ENCODE results near the gene RPL35. TPM values are rescaled to one million over a fixed set of nuclear protein-coding genes. Genes with fewer than 3 reads are reported as not detected.
"Not testable (repeated sequence)": the region's sequence is repeated elsewhere in the genome, so short reads cannot be mapped to it uniquely, and the experiment has no call there.

Gene RPL35
- total RNA-seq, 4 donors from 2014 or later = 462 to 1,338 (median 588) TPM

GRCh38 chr9:124852829-124853531 lies 8.8 kb downstream of the RPL35 start, which contains the start of gene WDR38:
Gene WDR38 (plus strand): TSS chr9:124853460. CDS start chr9:124853532, 72 bp downstream.
- Histone ChIP-seq H3K4me1 (peaks cover 0 to 14% (median 4%) of the 10 kb centered on the region in 4 donors), H3K27ac (peak within 1 kb of the TSS in 3 of 4 donors; percentile 16 to 62 (median 20)), H3K36me3 (peaks cover 0 to 10% (median 0%) of the 10 kb centered on the region in 3 donors), H3K27me3 (no peaks in the 10 kb centered on the region), H3K4me3 (peak within 1 kb of the TSS; percentile 33 to 57 (median 48)), H3K9me3 (no peaks in the 10 kb centered on the region)
- TF ChIP-seq, protein P1, sequence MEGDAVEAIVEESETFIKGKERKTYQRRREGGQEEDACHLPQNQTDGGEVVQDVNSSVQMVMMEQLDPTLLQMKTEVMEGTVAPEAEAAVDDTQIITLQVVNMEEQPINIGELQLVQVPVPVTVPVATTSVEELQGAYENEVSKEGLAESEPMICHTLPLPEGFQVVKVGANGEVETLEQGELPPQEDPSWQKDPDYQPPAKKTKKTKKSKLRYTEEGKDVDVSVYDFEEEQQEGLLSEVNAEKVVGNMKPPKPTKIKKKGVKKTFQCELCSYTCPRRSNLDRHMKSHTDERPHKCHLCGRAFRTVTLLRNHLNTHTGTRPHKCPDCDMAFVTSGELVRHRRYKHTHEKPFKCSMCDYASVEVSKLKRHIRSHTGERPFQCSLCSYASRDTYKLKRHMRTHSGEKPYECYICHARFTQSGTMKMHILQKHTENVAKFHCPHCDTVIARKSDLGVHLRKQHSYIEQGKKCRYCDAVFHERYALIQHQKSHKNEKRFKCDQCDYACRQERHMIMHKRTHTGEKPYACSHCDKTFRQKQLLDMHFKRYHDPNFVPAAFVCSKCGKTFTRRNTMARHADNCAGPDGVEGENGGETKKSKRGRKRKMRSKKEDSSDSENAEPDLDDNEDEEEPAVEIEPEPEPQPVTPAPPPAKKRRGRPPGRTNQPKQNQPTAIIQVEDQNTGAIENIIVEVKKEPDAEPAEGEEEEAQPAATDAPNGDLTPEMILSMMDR (IDR thresholded peaks at IDR 0.05) = peak; percentile 91 to 100 (median 98)
- peak in 1 of 2 donors; percentile 29 for TF ChIP-seq POLR2A (IDR thresholded peaks at IDR 0.05)
- peak; percentile 64 to 87 (median 84) for DNase-seq

DNA sequence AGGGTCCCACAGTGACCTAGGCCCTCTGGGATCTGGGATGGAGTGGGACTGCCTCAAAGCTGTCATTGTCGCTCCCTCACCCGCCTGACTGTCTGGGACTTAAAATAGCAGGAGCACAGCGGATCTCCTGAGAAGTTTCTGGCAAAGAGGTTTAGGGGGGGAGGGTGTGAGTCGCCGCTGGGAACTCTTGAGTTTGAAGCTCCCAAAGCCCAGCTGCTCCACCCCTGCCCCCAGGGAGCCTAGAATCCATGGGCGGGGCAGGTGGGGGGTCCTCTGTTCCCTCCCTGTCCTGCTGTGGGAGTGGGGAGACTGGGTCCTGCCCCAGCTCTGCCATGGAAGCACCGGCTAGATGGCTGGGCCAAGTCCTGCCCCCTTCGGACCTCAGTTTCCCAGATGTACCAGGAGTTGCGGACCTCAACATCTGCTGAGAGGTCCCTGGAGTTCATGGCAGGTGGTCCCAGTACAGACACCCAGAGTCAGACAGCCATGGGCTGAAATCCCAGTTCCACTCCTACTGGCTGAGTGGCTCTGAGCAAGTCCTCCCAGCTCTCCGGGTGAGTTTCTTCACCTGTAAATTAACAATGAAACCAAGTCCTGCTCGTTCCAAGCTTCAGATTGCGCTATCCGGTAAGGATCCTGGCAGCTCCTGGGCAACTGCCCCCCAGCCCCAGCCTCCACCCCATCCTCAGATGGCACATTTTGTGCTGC lies 9.5 kb downstream of the RPL35 start:
- Histone ChIP-seq H3K27ac (peak overlapping the region in 1 of 4 donors; percentile 20), H3K9me3 (no peaks in the 10 kb centered on the region), H3K27me3 (no peaks in the 10 kb centered on the region), H3K4me1 (peaks cover 0 to 14% (median 4%) of the 10 kb centered on the region in 4 donors), H3K4me3 (peak overlapping the region in 1 of 4 donors; percentile 57), H3K36me3 (peaks cover 0 to 3% (median 0%) of the 10 kb centered on the region in 3 donors)
- TF ChIP-seq POLR2A (IDR thresholded peaks at IDR 0.05) = no peak
- TF ChIP-seq, protein P1 (IDR thresholded peaks at IDR 0.05) = no peak
- DNase-seq = no peak

DNA sequence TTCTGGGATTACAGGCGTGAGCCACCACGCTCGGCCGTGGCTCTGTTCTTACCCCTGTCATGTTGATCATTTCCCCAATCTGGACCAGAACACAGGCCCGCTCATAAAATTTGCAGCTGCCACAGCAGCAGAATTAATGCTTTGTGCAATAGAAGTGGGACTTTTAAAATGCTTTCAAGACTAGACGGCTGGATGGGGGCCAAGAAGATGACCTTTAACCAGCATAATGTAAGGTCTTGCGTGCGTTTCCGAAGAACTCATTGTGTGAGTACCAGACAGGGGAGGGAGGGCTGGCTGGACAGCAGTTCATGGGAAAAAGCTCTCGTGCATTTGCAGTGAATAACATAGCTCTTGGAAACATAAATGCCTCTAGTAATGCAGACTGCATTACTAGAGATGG lies 12.0 kb downstream of the RPL35 start:
- no peak for DNase-seq
- TF ChIP-seq, protein P1 (IDR thresholded peaks at IDR 0.05) = no peak
- TF ChIP-seq POLR2A (IDR thresholded peaks at IDR 0.05) = no peak
- H3K9me3 ChIP-seq = no peaks in the 10 kb centered on the region
- peaks cover 0 to 14% (median 4%) of the 10 kb centered on the region in 4 donors for H3K4me1 ChIP-seq
- no peaks in the 10 kb centered on the region for H3K27me3 ChIP-seq
- no peak overlapping the region for H3K27ac ChIP-seq
- no peaks in the 10 kb centered on the region for H3K36me3 ChIP-seq
- no peak overlapping the region for H3K4me3 ChIP-seq

DNA sequence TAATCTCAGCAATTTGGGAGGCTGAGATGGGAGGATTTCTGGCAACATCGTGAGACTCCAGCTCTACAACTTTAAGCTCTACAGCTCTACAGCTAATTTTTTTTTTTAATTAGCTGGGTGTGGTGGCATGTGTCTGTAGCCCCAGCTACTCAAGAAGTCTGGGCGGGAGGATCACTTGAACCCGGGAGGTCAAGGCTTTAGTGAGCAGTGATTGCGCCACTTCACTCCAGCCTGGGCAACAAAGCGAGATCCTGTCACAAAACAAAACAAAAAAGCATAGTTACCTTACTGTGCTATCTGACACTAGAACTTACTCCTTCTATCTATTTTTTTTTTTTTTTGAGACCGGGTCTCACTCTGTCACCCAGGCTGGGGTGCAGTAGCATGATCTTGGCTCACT lies 14.8 kb downstream of the RPL35 start:
- Histone ChIP-seq H3K36me3 (no peaks in the 10 kb centered on the region), H3K9me3 (no peaks in the 10 kb centered on the region), H3K4me1 (no peaks in the 10 kb centered on the region), H3K27ac (no peak overlapping the region), H3K4me3 (no peak overlapping the region), H3K27me3 (no peaks in the 10 kb centered on the region)
- TF ChIP-seq POLR2A (IDR thresholded peaks at IDR 0.05) = no peak
- TF ChIP-seq, protein P1 (IDR thresholded peaks at IDR 0.05) = no peak
- no peak for DNase-seq

DNA sequence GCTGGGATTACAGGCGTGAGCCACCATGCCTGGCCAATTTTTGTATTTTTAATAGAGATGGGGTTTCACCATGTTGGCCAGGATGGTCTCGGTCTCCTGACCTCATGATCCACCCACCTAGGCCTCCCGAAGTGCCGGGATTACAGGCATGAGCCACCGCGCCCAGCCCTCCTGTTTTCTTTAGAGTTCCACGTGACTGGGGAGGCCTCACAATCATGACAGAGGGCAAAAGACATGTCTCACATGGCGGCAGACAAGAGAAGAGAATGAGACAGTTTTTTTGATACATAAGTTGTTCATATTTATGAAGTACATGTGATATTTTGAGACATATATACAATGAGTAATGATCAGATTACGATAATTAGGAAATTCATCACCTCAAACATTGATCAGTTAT lies 15.3 kb downstream of the RPL35 start:
- not testable (repeated sequence) for H3K4me3 ChIP-seq, H3K27ac ChIP-seq, H3K4me1 ChIP-seq, H3K27me3 ChIP-seq, H3K36me3 ChIP-seq, DNase-seq, H3K9me3 ChIP-seq

- no peaks in the 10 kb centered on the region for H3K36me3 ChIP-seq
- H3K27me3 ChIP-seq = no peaks in the 10 kb centered on the region
- H3K27ac ChIP-seq = no peak overlapping the region
- H3K9me3 ChIP-seq = no peaks in the 10 kb centered on the region
- no peak for TF ChIP-seq POLR2A (IDR thresholded peaks at IDR 0.05)
- TF ChIP-seq, protein P1 (IDR thresholded peaks at IDR 0.05) = no peak
- no peak overlapping the region for H3K4me3 ChIP-seq
- no peak for DNase-seq
- no peaks in the 10 kb centered on the region for H3K4me1 ChIP-seq
Measured at GRCh38 chr9:124844291-124844690, 17.5 kb downstream of the RPL35 start.

All from Peyer's patch (tissue), 4 donors.